Right kidney (tissue), 1 donor: Measurements from ENCODE around the gene GLT6D1.

Source experiments
- DNase-seq: peaks from one replicate; pipeline ENCODE4 v3.0.0-alpha.2; 2016

Gene GLT6D1

DNA sequence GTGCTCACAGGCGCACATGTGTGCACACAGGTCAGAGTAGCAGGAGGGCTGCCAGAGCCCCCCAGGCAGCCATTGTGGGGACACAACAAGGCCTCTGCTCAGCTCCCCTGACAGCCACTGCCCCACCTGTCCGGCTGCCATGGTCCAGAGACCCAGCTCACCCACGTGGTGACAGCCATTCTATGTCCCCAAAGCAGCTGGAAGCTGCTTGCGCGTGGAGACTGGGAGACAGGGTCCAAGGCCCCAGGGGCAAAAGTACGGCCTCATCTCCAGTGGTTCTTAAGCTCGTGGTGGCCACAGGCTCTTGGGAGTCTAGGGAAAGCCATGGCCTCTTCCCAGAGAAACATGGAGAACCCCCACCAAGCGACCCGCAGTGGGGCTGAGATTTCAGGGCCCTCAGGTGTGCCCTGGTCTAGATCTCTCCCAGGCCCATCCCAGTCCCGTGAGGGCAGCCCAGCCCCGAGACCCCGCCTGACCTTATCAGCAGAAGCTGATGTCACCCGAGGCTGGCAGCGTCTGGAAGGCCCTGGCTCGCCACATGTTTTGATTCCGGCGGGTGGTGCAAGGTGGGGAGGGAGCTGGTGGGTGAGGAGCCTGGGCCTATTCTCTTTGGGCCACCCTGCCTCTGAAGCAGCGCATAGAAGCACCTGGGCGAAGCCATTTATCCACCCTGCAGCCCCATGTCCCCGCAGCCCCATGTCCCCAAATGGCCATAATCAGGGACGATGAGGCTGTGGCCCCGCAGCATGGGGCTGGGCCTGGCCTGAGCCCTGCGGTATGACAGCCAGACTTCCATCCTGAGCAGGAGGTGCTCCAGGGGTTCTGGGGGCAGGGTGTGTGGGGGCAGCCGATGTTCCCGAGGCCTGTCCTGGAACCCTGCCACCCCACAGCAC, 31.7 kb downstream of the GLT6D1 start:
- DNase-seq, result no peak

DNA sequence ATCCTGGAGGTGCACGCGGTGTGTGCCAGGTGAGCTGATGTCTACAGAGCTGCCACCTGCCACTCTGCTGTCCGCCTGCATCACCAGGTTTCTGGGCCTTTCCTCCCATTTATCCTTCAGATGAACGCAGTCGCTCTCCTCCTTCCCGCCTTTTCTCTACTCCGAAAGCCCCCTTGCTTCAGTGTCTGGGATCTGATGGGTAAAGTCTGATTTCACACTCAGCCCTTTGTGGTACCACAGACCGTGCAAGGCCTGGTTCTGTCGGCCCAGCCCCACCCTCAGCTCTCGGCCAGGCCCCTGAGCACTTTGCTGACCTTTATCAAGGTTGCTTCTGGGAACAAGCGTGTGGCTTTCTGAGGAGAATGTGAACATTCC, 32.5 kb downstream of the GLT6D1 start:
- no peak for DNase-seq

DNA sequence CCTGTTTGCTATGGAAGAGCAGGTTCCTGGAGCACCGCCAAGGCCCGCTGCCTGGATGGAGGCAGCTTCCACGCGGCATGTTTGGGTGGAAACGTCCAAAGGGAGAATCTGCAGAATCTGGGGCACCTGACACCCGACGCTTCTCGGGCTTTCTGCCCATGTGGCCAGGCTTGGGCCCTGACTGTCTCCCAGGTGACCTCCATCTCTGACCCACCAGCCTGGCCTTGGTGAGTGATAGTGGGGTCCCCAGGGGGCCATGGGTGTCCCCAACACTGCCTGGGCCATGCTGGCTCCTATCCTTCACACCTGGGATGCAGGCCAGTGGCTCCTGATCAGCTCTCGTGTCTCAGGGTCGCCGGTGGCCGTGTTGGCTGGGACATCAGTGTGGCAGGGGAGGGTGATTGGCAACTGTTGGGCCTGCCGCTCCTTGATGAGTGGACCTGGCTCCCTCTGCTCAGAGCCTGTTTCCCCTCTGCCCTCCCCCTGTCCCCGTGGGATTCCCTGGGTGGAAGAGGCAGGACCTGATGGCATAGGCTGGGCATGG, 34.0 kb downstream of the GLT6D1 start:
- DNase-seq, result no peak

DNA sequence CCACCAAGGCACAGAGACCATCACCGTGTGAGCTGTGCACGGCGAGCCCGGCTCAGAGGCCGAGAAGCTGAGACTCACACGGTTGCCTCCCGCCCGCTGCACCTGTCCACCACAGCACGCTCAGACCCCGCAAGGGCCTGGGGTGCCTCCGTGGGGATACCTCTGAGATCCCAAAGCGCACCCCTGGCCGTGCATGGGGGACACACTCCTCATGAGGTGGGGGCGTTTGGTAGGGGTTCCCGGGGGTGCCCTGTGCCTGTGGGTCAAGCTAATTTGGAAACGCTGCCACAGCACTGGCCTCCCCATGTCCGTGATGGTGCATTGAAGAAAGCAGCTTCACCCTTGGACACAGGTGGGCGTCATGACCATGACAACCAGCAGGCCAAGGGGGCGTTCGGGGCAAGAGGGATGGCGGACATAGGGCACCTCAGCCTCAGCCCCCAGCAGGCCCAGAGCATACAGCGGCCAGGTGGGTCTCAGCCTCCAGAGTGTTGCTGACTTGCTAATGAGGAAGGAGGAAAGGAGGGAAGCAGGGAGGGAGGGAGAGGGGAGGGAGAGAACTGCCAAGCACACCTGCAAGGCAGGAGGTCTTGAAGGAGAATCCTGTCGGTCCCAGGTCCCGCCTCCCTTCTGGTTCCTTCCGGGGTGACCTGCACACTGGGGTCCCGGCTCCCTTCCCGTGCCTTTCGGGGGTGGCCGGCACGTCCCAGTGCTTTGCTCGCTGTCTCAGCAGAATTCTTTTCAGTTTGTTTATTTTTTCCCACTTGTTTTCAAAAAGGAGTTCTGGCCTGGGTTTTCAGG, 34.7 kb downstream of the GLT6D1 start:
- DNase-seq, result peak; percentile 23

DNA sequence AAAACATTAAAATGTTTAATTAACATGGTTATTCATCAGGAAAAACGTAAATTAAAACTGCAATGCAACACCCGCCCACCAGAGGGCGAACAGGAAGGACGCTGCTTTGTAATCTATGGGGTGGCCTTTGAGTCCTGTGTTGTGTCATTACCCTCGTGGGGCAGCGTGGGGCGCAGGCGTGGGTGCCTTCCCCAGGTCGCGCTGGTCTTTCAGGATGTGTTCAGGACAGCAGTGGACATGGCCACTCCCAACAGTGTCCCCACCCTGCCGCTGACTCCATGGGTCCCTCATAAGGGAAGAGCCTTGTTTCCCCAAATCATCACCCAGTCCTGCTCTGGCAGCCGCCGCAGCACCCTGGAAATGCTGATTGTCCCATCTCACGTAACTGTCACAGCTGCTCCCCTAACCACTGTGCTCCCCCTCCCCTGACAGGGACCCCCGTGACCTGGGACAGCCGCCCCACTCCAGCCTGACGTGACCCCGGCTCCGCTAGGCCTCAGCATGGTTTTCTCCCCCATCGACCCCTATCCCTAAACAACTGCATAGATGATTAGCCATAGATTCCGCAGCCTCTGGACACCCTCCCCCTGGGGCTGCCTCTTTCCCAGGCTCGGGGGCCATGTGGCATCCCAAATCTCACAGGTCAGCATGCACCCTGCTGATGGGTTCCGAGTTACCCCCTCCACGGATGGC, 36.4 kb downstream of the GLT6D1 start:
- DNase-seq, result peak; percentile 26

DNA sequence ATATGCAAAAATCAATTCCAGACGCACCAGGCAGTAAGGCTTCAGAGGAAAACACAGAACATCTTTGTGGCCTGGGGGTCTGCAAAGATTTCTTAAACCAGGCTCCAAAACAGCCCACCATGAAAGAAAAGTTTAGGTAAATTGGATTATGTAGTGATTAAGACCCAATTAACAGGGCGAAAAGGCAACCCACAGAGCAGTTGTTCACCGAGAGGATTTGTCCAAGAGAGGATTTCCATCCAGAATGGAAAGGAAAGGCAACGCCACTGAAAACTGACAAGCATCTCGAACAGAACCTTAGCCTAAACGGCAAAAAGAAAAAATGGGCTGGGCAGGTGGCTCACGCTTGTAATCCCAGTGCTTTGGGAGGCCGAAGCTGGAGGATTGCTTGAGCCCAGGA, 37.4 kb downstream of the GLT6D1 start:
- no peak for DNase-seq

DNA sequence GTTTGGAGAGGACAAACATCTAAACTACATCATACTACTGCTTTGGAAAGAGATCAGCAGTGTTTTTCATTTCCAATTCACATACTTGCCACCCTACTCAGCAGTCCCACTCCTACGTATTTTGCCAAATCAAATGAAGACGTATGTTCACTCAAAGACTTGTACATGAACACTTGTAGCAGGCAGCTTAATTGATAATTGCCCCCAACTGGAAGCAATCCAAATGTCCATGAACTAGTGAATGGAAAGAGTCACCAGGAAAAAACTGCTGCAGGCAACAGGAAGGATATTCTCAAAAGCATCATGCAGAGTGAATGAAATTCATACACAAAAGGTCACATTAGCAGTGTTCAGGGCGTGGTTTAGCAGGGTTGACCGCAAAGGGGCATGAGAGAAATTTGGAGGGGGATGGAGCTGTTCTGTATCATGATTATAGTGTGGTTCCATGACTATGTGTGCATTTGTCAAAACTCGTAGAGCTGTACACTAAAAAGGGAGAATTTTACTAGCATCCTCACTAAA, 39.0 kb downstream of the GLT6D1 start:
- DNase-seq, result no peak

DNA sequence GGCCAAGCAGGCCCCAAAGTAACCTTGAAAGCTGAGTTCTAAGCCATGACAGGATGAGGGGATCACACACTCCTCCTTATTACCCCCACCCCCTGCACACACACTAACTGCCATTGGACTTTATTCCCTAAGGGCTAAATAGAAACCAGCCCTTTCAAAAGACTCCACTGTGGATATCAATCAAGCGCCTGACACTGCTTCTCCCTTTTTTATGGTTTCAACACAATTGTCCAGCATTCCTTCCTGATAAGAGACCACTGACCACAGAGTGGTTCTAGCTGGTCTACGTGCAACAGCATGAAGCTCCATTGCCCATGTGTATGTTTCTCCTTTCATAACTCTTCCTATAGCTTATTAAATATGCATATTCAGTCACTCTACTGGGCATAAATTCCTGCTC, 43.1 kb downstream of the GLT6D1 start:
- DNase-seq, result no peak

DNA sequence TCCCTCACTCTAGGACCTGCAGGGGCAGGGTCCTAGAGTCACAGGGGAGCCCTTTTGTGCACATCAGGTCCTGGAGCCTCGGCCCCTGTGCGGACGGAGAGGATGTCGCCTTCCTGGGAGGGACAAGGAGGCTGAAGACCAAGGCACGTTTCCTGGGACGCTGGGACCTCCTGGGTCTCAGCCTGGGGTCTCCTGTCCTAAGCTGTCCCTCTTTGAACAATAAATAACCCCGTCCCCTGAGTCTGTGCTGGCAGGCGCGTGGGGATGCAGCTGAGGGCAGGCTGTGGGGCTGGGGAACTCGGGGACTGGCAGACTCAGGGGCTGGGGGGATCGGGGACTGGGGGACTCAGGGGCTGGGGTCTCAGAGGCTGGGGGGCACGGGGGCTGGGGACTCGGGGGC, 46.7 kb downstream of the GLT6D1 start:
- DNase-seq, result no peak

DNA sequence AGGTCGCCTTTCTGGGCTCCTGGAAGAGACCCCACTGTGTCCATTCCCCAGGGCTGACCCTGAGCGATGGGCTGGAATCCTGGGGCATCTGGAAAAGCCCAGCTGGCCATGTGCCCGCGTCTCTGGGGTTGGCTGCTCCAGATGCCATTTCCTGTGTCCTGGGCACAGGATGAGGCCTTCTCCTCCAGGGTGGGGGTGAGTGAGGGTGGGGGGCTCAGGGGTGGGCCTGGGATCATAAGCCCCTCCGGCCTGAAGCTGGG, 47.1 kb downstream of the GLT6D1 start:
- DNase-seq, result no peak

DNA sequence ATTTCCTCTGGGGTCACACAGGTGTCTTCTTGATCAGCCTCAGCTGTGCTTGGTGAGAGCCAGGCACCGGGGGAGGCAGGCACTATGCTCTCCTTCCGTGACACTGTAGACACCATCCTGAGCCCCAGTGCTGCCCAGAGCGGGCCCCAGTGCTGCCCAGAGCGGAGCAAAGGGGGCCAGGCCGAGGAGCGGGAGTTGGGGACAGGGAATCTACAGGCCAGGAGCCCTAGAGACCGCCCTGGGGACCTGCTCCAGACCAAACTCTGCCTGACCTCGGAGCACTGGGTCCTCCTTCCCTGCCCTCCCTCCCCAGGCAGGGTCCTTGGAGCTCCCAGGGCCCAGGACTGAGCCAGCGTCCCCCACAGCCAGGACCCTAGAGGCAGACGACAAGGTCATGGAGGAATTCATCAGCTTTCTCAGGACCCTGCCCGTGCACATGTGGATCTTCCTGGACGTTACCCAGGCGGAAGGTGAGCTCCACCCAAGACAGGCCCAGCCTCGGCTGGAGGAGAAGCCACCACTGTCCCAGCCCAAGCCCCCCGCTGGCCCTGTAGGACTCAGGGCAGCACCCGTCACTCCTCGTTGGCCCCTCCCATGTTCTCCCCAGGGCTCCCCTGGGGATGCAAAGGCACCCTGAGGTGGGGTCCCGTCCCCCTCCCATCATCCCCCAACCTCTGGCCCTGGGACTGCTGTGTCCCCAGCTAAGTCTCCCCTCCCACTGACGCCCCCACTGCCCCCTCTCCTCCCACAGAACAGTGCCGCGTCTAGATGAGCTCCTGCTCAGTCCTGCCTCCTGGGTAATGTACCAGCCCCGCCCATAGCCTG, 47.6 kb downstream of the GLT6D1 start:
- DNase-seq, result no peak

DNA sequence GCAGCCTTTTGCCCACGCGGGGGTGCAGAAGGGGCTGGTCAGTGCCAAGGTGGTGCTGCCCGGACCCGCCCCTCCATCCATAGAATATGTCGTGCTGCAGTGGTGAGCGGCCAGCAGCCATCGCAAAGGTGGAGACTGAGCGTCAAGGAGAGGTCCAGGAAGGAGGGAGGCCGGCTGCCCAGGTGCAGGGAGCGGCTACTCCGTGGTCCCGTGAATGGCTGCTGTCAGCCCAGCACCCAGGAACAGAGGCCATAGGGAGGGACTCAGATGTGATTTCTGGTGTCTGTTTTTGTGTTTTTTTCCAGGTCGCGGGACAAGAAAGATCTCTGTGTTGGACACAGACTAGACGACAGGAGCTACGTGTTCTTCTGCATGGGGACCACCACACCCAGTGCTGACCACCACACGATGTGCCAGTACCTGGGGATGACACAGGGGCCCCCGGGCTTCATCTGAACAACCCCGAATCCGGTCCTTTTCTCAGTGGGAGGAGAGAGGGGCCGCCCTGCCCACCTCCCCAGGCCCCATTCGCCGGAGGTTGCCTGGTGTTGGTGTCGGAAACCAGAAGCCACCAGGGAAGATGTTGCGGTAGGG, 48.8 kb downstream of the GLT6D1 start:
- DNase-seq, result no peak

DNA sequence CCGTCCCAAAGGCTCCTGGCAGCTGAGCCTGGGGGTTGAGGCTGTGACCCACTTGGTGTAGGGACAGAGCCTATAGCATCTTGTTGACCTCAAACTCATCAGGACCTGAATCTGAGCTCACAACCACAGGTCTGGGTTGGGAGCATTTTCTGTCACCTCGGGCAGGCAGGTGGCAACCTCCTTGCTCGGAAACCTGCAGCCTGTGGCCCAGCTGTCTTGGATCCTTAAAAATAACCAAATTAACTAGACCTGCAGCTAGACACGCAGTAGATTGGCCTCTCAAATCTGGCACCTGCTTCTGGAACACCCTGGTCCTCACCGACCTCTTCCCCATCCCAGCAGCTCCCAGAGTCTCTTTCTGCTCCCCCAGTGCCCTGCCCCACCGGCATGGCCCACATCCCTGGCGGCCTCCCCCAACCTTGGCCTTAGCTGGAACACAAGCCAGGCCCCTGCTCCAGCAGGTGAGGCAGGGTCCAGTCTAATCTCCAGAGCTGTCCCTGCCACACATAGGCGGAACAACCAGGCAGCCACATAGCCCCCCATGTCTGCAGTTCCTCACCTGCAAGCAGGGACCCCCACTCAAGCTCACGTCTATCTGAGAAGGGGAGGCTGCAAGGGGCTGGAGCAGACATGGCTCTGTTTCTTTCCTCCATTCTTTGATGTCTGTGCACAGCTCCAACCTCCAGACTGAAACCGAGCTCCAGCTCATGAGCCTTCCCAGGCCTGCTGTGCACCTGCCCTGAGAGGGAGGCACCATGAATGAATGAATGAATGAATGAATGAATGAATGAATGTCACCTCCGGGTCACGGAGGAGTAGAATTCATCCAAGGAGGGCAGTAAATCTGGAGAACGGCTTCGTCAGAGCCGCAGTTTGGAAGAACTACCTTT, 49.5 kb downstream of the GLT6D1 start:
- DNase-seq, result no peak

DNA sequence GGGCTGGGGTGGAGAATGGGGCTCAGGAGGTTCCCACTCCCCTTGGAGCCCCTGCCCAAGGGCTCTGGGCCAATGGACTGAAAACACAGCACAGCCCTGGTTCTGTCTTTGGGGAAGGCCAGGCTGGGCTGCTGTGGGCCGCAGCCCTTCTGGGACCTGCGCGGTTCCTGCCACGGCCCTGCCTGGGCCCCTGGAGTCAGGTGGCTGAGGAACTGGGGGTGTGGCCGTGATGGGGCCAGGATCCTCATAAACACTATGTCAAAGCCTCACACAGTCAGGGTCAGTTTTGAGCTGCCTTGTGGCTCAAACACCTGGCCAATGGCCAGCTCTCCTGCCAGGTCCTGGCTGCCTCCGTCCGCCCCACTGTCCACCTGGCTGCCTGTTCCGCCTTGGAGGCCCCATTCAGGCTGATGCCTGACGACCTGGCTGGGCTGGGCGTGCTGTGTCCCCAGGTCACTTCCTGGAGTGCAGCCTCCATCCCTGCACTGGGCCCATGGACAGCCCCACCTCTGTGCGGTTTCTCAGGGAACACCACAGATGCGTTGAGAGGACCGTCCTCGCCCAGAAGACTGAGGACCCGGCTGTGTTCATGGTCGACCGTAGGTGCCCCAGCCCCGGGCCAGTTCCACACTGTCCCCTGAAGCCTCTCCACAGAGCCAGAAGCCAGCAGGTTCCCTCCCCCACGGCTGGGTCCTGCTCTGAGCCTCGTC, 50.3 kb downstream of the GLT6D1 start:
- no peak for DNase-seq

DNA sequence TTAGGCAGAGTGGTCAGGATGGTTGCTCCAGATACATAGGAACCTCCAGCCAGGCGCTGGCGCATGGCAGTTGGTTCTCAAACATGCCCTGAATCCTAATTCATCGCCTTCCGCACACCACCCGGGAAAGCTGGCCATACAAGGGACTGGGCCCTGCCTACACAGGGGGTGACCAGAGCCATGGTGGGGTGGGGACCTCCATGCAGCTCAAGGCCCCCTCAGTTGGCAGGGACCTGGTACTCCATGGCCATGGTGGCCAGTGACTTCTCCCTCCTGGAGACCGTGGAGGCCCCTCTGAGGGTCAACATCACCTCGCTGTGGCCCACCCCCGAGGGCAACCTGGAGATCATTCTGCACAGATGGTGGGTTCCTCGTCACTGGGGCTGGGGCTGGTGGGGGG, 51.0 kb downstream of the GLT6D1 start:
- no peak for DNase-seq

DNA sequence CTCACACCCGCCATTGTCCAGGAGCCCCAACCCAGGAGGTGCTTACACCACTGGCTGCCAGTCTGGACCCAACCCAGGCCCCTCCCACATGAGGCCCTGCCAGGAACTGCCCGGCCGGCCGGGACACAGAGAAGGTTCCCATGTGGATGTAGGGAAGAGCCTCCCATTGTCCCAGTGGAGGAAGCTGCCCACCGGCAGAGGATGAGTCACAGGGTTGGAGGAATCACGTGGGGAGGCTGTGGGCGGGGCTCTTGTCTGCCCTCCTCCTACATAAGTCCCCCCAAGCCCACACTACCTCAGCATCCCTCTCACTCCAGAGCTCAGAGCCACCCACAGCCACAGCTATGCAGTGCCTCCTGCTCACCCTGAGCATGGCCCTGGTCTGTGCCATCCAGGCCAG, 51.7 kb downstream of the GLT6D1 start:
- no peak for DNase-seq

DNA sequence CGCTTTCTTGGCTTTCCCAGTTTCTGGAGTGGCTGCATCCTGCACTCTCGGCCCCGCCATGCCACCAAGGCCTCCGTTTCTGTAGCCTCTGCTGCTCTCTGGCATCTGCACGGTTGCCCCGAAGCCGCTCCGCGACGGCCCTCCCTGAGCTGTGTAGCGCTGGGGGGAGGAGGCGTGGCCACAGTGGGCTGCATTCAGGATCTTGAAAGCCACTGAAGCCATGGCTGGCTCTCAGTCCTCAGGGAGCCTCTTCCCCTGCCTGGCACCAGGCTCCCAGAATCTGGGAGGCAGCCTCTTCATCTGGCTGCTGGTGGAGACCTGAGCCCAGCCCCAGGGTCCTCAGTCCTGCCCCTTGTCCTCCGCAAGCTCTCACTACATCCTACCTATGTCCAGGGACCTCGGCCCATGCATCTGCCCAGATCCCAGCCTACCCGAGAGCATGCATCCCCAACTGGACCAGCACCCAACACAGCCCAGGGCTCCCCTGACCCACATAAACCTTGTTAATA, 52.7 kb downstream of the GLT6D1 start:
- DNase-seq, result no peak

DNA sequence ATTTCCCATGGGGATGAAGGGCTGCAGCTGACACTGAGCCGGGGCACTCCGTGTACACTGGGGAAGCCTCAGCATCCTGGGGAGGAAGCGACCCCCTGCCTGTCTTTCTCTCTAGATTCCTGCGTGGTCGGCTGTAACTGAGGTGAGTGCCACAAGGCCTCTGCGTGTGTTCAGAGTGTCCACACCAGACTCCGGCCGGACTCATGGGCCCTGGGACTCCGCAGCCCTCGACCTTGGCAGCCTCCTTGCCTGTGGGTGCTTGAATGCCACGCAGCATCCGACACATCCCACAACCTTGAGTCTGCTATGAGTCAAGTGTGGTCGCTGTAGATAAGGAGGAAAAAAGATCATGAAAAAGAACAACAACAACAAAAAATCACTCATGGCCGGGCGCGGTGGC, 54.4 kb downstream of the GLT6D1 start:
- no peak for DNase-seq

DNA sequence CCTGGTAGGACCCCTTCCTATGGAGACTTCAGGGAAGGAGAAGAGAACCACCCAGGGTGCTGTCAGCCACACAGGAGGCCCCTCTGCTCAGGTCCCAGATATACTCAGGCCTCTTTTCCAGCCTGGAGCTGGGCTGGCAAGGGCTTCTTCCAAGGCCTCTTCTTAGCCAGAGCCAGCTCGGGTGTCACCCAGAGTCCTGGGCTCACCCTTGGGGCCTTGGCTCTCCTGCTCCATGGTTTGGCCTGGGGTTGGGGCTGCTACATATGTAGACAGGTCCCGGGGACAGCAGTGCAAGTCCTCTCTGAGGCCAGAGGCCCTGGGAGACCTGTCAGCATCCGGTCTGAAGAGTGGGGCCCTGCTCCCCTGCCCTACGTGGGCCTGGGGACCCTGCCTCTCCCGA, 55.0 kb downstream of the GLT6D1 start:
- DNase-seq, result no peak

DNA sequence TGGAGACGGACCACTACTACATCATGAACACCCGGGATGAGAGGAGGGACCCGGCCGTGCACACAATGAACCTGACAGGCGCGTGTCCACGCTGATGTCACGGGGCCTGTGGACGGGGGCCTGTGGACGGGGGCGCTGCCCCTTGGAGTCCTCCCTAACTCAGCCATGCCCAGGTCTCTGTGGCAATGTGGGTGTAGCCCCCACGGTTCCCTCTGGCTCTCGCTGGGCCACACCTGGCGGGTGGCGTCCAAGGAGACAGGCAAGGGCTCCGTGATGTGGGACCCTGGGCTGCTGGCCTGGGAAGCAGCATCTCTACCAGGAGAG, 55.7 kb downstream of the GLT6D1 start:
- no peak for DNase-seq
